GM10266 (cell line): ENCODE results near the gene MVK.

Source experiments
- DNase-seq: peaks from one replicate; pipeline ENCODE4 v3.0.0; 2012; ENCODE audit errors: extremely low spot score
- TF ChIP-seq, protein P1 (sequence below): IDR thresholded peaks from 2 replicates; pipeline ENCODE4 v1.5.1; 2012; ENCODE audit warnings: mild to moderate bottlenecking, low read depth; ENCODE audit not compliant: control insufficient read depth, insufficient read depth; ENCODE audit errors: missing control alignments

MVK gene

DNA sequence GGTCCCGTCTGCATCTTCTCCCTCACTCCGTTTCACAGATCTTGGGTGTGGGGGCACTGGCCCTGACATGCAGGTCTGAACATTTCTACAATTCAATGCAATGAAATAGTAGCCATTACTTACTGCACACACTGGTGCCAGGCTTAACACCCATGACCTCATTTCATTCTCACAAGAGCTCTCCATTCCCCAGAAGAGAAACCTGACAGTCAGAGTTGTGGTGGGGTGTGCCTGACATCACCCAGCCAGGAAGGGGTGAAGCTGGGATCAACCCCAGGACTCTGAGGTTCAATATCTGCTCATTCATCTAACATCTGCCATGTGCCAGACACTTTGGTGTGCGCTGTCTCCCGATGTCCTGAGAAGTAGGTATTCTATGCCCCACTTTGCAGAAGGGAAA, 34.7 kb downstream of the MVK start:
- TF ChIP-seq, protein P1, sequence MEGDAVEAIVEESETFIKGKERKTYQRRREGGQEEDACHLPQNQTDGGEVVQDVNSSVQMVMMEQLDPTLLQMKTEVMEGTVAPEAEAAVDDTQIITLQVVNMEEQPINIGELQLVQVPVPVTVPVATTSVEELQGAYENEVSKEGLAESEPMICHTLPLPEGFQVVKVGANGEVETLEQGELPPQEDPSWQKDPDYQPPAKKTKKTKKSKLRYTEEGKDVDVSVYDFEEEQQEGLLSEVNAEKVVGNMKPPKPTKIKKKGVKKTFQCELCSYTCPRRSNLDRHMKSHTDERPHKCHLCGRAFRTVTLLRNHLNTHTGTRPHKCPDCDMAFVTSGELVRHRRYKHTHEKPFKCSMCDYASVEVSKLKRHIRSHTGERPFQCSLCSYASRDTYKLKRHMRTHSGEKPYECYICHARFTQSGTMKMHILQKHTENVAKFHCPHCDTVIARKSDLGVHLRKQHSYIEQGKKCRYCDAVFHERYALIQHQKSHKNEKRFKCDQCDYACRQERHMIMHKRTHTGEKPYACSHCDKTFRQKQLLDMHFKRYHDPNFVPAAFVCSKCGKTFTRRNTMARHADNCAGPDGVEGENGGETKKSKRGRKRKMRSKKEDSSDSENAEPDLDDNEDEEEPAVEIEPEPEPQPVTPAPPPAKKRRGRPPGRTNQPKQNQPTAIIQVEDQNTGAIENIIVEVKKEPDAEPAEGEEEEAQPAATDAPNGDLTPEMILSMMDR: no peak
- DNase-seq: no peak

GRCh38 chr12:109608793-109609192, 35.2 kb downstream of the MVK start:
- DNase-seq: no peak

DNA sequence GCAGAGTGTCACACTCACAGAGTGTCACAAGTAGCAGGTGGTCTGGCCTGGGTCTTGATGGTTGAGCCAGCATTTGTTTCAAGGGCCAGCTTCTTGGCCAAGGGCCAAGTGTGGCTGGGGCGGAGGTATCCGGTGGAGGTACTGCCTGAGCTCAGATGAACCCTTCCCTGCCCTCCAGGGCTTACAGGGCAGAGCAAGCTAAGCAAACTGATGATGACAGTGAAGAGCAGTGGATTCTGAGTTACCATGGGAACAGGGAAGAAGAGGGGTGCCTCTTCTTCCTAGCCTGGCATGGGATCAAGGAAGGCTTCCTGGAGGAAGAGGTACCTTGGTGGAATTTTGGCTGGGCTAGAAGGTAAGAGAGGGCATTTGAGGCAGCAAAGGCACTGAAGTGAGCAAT, 35.7 kb downstream of the MVK start:
- TF ChIP-seq, protein P1: no peak
- DNase-seq: no peak

More at GRCh38 chr12:109608793-109609192, 35.2 kb downstream of the MVK start:
- TF ChIP-seq, protein P1: no peak

GRCh38 chr12:109610523-109610922, 36.9 kb downstream of the MVK start:
- TF ChIP-seq, protein P1: no peak
- no peak for DNase-seq

DNA sequence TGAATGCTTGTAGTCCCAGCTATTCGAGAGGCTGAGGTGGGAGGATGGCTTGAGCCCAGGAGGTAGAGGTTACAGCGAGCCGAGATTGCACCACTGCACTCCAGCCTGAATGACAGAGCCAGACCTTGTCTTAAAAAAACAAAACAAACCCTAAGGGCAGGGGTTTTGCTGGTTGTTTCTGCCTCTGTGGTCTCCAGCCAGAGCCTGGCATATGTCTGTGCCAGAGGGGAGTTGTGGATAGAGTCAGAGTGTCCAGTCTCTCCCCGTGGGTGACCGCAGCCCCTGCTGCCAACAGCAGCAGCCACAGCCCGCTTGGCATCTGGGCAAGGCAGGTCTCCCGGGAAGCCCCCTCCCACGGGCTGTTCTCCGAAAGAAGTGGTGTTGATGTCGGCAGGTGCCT, 37.6 kb downstream of the MVK start:
- no peak for DNase-seq
- TF ChIP-seq, protein P1: no peak

- TF ChIP-seq, protein P1: no peak
- no peak for DNase-seq
Measured at GRCh38 chr12:109612003-109612402, 38.4 kb downstream of the MVK start.

GRCh38 chr12:109612975-109613502, 39.4 kb downstream of the MVK start:
- DNase-seq: no peak
- TF ChIP-seq, protein P1: peak; percentile 21
